KOPT-K1 (cell line): ENCODE measurements around the gene CISD2.
A peak's percentile ranks its signal among the peaks of the same experiment; 100 is the strongest.
"Not testable (repeated sequence)": the region's sequence is repeated elsewhere in the genome, so short reads cannot be mapped to it uniquely, and the experiment has no call there.

Experiments used
- H3K27ac ChIP-seq: fragments of 200-600 bp; sonication (generic); 2 replicates; pipeline ENCODE4 v1.5.1; 2016; ENCODE audit warnings: antibody characterized with exemption, mild to moderate bottlenecking, low read depth, low read length; ENCODE audit not compliant: poor library complexity, severe bottlenecking
- H3K36me3 ChIP-seq: fragments of 200-600 bp; sonication (generic); 2 replicates; pipeline ENCODE4 v1.5.1; 2017; ENCODE audit warnings: antibody characterized with exemption, mild to moderate bottlenecking, low read length, moderate library complexity; ENCODE audit not compliant: insufficient read depth
- H3K9me3 ChIP-seq: fragments of 200-600 bp; sonication (generic); 2 replicates; pipeline ENCODE4 v1.5.1; 2017; ENCODE audit warnings: antibody characterized with exemption, low read length, mild to moderate bottlenecking; ENCODE audit not compliant: insufficient read depth, poor library complexity, severe bottlenecking

The CISD2 gene, protein sequence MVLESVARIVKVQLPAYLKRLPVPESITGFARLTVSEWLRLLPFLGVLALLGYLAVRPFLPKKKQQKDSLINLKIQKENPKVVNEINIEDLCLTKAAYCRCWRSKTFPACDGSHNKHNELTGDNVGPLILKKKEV

DNA sequence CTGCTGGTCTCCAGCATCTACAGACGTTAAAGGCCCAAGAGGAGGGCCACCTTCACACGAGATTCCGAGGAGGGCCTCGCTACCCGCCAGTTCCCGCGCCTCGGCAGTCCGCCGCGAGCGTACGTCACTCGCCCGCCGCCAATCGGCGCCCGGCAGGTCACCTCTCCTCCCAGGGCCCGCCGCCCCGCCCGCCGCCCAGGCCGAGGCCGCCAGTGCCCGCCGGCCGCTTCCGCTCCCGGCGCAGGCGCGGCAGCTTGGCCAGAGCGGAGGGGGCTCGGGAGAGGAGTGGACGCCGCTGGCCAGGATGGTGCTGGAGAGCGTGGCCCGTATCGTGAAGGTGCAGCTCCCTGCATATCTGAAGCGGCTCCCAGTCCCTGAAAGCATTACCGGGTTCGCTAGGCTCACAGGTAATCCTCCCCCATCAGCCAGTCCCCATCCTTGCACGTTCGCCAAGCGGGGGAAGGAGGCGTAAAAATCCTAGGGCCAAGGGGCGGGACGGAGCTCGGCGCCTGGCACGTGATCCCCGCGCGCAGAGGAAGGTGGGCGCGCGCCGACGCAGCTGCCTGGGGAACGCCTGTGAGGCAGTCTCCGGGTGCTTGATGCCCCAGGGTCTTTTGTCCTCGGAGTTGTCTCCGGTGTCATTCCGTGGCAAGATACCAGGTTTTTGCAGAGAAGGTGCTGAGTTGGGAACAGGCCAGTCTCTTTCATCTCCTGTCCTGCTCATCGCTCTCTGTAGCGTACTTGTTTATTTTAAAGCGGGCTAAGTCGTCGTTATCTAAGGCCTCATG, at the start of gene CISD2:
CISD2 (plus strand) TSS at position 212 of the 788 bp plus-strand sequence; CDS start at position 305, 93 bp downstream.
- H3K9me3 ChIP-seq = no peaks in the 10 kb centered on the region
- peak within 1 kb of the TSS; percentile 92 for H3K27ac ChIP-seq
- peaks cover 14% of the 10 kb centered on the region for H3K36me3 ChIP-seq

DNA sequence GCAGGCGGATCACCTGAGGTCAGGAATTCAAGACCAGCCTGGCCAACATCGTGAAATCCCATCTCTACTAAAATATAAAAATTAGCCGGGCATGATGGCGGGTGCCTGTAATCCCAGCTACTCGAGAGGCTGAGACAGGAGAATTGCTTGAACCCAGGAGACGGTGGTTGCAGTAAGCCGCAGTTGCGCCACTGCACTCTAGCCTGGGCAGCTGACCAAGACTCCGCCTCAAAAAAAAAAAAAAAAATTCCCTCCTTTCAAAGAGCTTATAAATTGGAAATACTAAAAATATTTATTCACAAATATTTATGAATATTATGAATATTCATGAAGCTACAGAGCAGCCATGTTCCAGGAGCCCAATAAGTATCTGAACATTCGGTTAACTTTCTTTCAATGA, 49.7 kb upstream of the CISD2 start:
- peaks cover 99% of the 10 kb centered on the region for H3K36me3 ChIP-seq
- H3K27ac ChIP-seq = not testable (repeated sequence)

DNA sequence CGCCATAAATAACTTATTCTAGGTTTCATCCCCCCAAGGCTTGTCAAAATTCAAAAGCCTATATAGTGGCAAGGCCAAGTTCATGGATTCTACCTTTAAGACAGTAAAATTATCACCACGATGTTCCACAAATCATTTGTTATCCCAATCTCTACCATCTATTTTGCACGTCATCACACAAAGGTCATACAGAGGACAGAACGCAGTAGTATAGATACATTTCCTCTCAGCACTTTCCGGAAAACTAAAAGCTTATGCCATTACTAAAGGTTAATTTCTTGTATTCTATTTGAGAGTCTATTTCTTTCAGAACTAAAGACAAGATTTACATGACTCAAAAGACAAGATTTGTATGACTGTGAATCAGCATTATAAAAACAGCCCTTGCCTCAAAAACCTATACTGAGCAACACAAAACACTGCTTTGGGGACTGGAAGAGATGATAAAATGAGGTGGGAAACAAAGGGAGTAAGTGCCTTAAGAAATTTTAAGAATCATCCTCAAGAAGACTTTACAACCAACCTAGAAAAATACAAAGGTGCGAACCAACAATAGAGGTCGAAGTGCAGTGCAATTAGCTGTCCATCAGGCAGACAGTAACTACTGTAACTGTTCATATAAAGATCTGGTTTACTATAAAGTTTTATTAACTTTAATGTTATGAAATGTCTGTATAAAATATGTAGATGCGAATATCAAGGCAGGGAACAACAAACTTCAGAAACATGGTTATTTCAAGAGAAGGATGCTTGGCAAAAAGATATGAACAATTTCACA, 49.0 kb upstream of the CISD2 start:
- Histone ChIP-seq H3K27ac (no peak overlapping the region), H3K9me3 (no peaks in the 10 kb centered on the region), H3K36me3 (peaks cover 99% of the 10 kb centered on the region)

More for the DNA sequence above, 49.7 kb upstream of the CISD2 start:
- H3K9me3 ChIP-seq = not testable (repeated sequence)

DNA sequence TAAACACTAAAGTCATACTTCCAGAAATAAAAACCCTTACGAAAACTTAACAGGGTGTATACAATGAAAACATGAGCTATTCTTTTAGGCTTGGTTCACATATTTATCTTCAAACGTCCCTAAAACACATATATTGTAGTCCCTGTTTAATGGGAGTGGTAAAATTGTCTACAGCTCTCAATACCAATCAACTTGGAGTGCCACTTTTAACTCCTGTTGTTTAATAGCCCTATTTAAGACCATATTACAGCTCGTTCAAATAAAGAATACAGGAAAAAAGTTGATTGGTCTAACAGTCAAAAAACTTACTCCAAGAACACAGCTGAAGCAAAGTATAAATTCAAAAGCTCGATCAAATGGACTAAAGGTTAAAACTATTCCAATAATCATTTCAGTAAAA, 45.3 kb upstream of the CISD2 start:
- H3K9me3 ChIP-seq = no peaks in the 10 kb centered on the region
- no peak overlapping the region for H3K27ac ChIP-seq
- peaks cover 76% of the 10 kb centered on the region for H3K36me3 ChIP-seq

DNA sequence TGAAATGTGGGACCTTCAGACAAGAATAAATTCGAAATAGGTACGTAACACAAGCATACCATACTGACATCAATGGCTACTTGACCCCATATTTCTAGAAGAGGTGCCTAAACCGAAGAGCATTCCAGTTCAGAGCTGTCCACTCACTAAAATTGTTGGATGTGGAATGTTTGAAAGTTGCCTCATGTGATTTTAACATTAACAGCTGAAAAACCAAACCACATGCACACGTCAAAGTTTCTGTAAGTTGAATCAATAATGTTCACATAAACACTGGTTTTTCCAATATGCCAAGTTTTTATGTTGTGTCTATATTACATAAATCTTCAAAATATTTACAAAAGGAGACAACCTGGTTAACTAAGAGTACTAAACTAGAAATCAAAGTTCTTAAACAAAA, 44.9 kb upstream of the CISD2 start:
- peaks cover 72% of the 10 kb centered on the region for H3K36me3 ChIP-seq

DNA sequence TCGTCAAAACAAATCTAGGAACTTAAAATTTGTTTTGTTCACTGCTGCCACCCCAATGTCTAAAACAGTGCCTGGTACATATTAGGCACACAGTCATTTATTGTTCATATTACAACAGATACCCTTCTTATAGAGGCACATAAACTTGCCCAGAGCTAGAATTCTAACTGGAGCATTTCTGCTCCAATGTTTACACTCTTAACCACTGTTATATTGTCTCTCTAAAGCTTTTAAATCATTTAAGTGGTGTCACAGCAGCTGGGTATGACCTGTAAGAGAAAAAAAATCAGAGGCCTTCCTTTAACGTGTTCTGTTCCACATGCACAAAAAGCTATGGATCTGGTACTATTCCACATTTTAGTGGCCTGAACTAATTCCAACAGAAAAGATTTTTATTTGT, 44.4 kb upstream of the CISD2 start:
- H3K27ac ChIP-seq = peak overlapping the region; percentile 98
- H3K9me3 ChIP-seq = no peaks in the 10 kb centered on the region
- peaks cover 67% of the 10 kb centered on the region for H3K36me3 ChIP-seq

More for the DNA sequence above, 44.9 kb upstream of the CISD2 start:
- Histone ChIP-seq H3K27ac (no peak overlapping the region), H3K9me3 (no peaks in the 10 kb centered on the region)

DNA sequence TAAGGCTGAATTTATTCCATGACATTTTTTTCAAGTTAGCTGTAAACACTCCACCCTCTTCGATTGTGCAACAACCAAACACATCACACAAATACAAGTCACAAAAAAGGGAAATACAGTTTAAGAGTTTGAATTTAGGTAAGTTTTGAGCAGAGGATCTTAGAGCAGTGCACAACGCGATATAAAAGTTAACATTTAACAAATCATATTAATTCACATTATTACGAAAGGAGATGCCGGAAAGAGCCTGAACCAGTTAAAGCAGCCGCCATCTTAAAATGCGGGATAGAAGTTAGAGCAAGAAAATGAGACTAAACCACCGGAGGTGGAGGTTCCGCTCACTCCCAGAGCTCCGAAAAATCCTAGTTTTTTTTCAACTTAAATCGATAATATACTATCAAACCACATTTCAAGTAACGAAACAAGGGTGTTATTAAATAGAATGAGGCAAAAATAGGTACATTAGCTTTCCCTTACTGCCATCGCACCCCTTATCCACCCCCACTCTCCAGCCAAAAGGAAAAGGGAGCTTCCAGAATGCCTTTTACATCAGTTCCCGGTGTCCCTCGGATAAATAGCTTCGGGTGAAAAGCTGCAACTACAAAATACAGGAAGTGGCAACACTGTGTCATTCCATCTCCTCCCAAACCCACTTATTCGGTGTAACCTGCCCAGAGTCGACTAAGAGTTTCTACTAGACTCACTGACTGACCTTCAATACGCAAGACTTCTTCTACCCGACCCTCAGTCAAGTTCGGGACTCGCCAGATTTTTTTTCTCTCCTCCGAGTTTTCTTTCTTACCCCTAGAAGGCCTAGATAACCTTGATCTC, 43.3 kb upstream of the CISD2 start:
- Histone ChIP-seq H3K9me3 (no peaks in the 10 kb centered on the region), H3K27ac (peak overlapping the region; percentile 98), H3K36me3 (peaks cover 56% of the 10 kb centered on the region)

DNA sequence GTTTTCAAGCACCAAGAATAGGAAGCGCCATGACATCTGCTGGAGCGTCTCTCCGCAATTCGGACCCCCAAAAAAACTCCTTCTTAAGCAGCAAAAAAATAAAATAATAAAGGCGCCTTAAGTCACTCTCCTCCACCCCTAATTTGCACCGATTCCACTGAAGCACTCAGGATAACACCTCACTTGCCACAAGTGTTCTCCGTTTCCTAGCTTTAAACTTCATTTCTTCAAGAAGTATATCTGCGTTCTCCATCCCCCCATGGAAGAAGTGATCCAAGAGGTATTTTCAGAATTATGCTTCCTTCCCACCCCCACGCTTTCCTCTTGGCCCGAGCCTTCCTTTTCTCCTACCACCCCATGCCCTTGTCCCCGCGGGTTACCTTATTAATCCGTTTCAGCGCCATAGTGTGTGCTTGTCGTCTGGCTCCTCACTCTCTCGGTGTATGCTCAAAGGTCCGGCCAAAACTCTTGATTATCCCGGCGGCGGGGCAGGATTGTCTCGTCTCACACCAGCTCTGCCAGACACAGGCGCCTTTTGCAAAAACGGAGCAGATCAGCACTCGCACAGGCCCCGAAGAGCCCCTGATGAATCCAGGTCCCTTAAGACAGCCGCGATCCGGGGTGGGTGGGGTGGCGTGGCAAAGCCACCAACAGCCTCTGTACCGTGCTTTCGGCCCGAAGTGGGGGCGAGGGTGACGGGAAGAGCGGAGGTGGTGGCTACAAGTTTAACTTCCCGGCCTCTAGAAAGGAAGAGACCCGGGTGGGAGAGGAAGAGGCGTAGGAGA, 42.5 kb upstream of the CISD2 start:
- peaks cover 48% of the 10 kb centered on the region for H3K36me3 ChIP-seq
- no peaks in the 10 kb centered on the region for H3K9me3 ChIP-seq
- peak overlapping the region; percentile 98 for H3K27ac ChIP-seq

DNA sequence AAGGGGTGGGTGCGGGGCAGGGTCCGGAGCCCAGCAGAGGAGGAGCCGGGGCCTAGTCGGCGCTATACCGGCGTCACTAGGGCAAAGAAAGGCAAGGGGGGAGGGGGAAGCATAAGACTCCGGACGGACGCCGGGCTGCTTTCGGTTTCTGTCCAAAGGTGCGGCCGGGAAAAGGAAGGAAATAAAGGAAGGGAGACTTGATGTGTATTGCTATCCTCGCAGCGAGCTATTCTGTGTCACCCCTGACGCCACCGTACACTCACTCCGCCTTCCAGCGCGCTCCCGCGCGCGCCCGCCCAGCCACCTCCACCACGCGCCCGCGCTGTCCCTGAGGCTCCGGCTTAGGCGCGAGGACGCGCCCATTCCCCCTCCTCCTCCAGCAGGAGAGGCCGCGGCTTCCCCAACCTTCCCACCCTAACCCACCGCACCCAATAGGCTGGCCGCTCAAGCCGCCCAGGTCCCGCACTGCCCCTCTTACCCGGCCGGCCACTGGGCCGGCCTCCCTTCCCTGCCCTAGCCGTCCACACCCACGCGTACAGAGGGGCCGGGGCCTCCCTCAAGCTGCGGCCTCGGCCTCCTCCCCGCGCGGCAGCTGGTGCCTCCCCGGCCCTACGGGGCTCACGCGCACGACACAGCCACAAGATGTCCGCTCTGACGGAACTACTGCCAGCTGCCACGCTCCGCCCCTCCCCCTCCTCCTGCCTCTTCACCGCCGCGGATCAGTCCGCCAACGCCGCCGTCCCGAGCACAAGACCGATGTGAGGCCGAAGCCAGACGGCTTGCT, 41.7 kb upstream of the CISD2 start, which contains the start of gene UBE2D3:
UBE2D3 (minus strand) TSS at position 662 of the 784 bp plus-strand sequence. CDS start 1,043 bp downstream, outside the sequence.
- peak within 1 kb of the TSS; percentile 98 for H3K27ac ChIP-seq
- H3K9me3 ChIP-seq = no peaks in the 10 kb centered on the region
- peaks cover 40% of the 10 kb centered on the region for H3K36me3 ChIP-seq

DNA sequence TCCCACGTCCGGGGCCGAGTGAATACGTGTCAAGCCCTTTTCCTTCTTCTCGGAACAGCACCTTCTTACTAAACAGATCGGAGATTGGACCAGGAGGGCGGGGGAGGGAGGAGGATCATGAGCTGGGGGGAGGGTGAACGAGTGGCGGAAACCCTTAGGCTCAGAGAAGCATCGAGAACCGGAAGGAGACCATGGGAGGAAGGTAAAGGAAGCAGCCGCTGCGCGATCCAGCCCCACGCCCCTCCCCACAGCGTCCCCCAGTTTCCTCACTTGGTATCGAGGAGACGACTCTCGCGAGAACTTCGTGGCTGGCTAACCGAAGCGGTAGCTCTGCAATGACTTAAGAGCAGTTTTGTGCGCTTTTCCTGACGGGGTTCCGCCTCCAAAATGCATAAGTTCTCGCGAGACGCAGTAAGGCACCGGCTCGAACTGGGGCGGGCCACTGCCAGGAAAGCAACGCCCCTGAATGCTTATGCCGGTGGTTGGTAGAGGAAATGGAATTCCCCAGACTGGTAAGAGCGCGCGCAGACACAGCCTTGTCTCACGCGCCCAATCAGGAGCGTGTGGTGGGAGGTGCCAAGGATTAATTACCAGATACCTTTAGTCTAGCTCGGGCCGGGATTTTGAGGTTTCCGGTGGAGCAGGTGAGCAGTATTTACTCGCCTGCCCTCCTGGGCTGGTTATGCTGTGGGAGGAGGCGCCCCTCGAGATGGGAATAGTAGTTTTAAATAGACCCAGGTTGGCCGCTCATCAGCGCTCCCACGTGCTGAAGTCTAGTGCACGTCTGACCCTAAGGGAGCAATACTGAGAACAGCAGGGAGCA, 40.9 kb upstream of the CISD2 start:
- H3K36me3 ChIP-seq = peaks cover 32% of the 10 kb centered on the region
- no peaks in the 10 kb centered on the region for H3K9me3 ChIP-seq
- peak overlapping the region; percentile 98 for H3K27ac ChIP-seq

DNA sequence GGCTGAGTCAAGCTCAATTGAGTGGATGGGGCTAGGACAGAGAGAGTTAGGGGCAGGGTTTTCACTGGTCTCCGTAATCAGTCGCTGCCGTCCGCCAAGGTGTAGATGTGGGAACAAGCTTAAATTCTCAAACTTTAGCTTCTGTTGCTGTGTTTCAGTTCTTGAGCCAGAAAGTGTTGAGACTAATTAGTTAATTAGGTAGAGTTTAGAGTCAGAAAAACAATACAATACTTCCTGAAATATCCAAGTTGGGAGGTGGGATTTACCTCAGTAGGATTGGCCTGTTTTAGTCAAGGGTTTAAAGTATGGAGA, 40.3 kb upstream of the CISD2 start:
- Histone ChIP-seq H3K36me3 (peaks cover 26% of the 10 kb centered on the region), H3K27ac (peak overlapping the region; percentile 98), H3K9me3 (no peaks in the 10 kb centered on the region)

DNA sequence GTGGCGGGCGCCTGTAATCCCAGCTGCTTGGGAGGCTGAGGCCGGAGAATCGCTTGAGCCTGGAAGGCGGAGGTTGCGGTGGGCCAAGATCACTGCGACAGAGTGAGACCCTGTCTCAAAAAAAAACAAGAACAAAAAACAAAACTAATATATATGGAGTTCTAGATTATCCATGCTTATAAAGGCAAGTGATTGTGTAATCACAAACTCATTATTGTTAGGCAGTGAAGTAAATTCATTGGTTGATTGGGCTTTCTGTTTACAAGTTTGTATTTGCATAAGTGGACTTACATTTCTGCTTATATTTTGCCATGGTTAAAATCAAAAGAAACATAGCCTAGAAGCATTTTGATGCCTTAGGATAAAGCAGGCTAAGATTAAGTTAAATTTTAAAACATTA, 39.0 kb upstream of the CISD2 start:
- Histone ChIP-seq H3K36me3 (peaks cover 13% of the 10 kb centered on the region), H3K9me3 (no peaks in the 10 kb centered on the region), H3K27ac (no peak overlapping the region)

DNA sequence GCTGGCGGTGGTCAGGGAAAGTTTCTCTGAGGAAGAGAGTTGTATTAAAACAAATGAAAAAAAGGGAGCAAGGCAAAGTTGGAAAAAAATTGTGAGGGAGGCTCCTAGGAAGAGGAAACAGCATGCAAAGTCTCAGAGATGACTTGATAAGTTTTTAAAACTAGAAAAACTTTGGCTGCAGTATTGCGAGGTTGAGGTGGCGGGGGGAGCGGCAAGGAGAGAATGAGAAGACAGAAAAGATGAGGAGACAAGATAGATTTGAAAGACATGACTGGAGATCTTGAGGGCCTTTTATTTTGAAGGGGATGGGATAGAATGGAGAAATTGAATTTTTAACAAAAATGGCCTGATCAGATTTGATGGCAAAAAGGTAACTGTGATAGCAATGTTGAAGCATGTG, 36.7 kb upstream of the CISD2 start:
- Histone ChIP-seq H3K9me3 (no peaks in the 10 kb centered on the region), H3K36me3 (no peaks in the 10 kb centered on the region), H3K27ac (peak overlapping the region; percentile 1)
